Vagina (tissue), 2 donors: Measurements from ENCODE around the gene CELF4. TPM values are rescaled to one million over a fixed set of nuclear protein-coding genes. Genes with fewer than 3 reads are reported as not detected.

Source experiments
- DNase-seq, 2 donors: peaks; one replicate each; pipeline ENCODE4 v3.0.0-alpha.2; 2017; ENCODE audit errors: extremely low spot score in 2 of 2
- H3K27ac ChIP-seq: fragments of 200-600 bp; sonication (generic); one replicate; pipeline ENCODE4 v1.5.1; 2019
- H3K27me3 ChIP-seq: fragments of 200-600 bp; sonication (generic); one replicate; pipeline ENCODE4 v1.5.1; 2019
- H3K36me3 ChIP-seq, 2 donors: fragments of 200-600 bp; sonication (generic); one replicate each; pipeline ENCODE4 v1.5.1; 2017 to 2019
- H3K4me1 ChIP-seq: fragments of 200-600 bp; sonication (generic); one replicate; pipeline ENCODE4 v1.5.1; 2019
- H3K4me3 ChIP-seq, 2 donors: fragments of 200-600 bp; sonication (generic); 1 replicate in 1 of 2; 2 replicates in 1 of 2; pipeline ENCODE4 v1.5.1; 2016 to 2019
- H3K9me3 ChIP-seq: fragments of 200-600 bp; sonication (generic); one replicate; pipeline ENCODE4 v1.5.1; 2019
- POLR2A ChIP-seq, 2 donors: fragments of 450-650 bp; IDR thresholded peaks; one replicate each; pipeline ENCODE4 v1.6.1; 2017; ENCODE audit warnings: antibody characterized with exemption in 2 of 2, mild to moderate bottlenecking in 2 of 2, moderate library complexity in 2 of 2
- POLR2AphosphoS5 ChIP-seq, 2 donors: sonication (generic); formaldehyde crosslinking; IDR thresholded peaks; one replicate each; pipeline ENCODE4 v1.9.0; 2017; ENCODE audit warnings: antibody characterized with exemption in 2 of 2, mild to moderate bottlenecking in 2 of 2, low read depth in 1 of 2; ENCODE audit not compliant: insufficient read depth in 1 of 2
- intact Hi-C: fragments of 100-400 bp; cut with DNase I; formaldehyde crosslinking; loops from one replicate; pipeline ENCODE4 v1.15.1; 2023
- total RNA-seq: library from RNA; depleted of rRNA; stranded (reverse); fragments of >200 nt; gene quantifications from one replicate; pipeline ENCODE4 v1.2.3, GENCODE V29; 2016
- TF ChIP-seq, protein P1 (sequence below), 3 experiments: fragments of 450-650 bp in 2 of 3; fragments of 200-600 bp in 1 of 3; sonication (generic) in 1 of 3; IDR thresholded peaks; one replicate each; pipeline ENCODE4 v1.5.1; 2017 to 2019; ENCODE audit warnings: antibody characterized with exemption in 3 of 3, mild to moderate bottlenecking in 2 of 3, moderate library complexity in 2 of 3

Gene CELF4
- total RNA-seq, 1 donor from 2014 or later = 2.2 TPM

DNA sequence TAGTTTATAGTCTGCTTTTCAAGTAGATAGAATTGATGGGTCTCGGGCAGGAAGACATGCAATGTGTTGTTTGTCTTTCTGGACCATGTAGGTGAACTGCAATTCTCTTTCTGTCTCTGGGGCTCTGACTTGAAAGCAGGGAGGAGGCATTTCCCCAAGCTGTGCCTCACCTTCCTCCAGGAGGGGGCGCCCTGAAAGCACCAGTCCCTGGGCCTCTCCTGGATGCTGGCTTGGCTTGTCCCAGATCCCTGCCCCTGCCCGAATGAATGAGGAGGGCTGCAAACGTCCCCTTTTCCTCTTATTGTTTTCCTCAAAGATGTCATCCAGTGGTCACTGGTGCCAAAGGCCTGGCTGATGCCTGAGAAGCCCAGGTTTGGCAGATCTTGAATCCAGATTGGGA, 270.6 kb downstream of the CELF4 start:
- H3K4me1 ChIP-seq = peaks cover 15% of the 10 kb centered on the region
- no peaks in the 10 kb centered on the region for H3K27me3 ChIP-seq
- H3K36me3 ChIP-seq = no peaks in the 10 kb centered on the region
- H3K27ac ChIP-seq = no peak overlapping the region
- H3K9me3 ChIP-seq = no peaks in the 10 kb centered on the region
- DNase-seq = no peak
- TF ChIP-seq POLR2AphosphoS5 (IDR thresholded peaks at IDR 0.05; ENCODE audit: insufficient read depth in 1 of 2, low read depth in 1 of 2) = no peak
- TF ChIP-seq, protein P1, sequence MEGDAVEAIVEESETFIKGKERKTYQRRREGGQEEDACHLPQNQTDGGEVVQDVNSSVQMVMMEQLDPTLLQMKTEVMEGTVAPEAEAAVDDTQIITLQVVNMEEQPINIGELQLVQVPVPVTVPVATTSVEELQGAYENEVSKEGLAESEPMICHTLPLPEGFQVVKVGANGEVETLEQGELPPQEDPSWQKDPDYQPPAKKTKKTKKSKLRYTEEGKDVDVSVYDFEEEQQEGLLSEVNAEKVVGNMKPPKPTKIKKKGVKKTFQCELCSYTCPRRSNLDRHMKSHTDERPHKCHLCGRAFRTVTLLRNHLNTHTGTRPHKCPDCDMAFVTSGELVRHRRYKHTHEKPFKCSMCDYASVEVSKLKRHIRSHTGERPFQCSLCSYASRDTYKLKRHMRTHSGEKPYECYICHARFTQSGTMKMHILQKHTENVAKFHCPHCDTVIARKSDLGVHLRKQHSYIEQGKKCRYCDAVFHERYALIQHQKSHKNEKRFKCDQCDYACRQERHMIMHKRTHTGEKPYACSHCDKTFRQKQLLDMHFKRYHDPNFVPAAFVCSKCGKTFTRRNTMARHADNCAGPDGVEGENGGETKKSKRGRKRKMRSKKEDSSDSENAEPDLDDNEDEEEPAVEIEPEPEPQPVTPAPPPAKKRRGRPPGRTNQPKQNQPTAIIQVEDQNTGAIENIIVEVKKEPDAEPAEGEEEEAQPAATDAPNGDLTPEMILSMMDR (IDR thresholded peaks at IDR 0.05) = no peak
- no peak for TF ChIP-seq POLR2A (IDR thresholded peaks at IDR 0.05)
- H3K4me3 ChIP-seq = no peak overlapping the region
- intact Hi-C loops = no loop called here

DNA sequence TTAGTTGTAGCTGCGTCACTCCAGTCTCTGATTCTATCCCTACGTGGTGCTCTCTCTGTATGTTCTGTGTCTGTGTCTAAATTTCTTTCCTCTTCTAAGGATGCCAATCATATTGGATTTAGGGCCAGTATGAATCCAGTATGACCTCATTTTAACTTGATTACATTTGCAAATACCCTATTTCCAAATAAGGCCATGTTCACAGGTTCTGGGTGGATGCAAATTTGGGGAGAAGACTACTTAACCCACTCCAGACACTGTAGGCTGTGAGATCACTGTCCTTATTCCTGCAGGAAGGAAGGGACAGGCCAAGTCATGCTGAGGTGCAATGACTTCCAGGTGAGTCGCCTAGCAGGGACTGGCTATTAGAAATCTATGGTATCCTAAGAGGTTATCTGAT, 272.2 kb downstream of the CELF4 start:
- no peaks in the 10 kb centered on the region for H3K4me1 ChIP-seq
- H3K36me3 ChIP-seq = no peaks in the 10 kb centered on the region
- intact Hi-C loops = no loop called here
- H3K9me3 ChIP-seq = no peaks in the 10 kb centered on the region
- DNase-seq = no peak
- no peak overlapping the region for H3K4me3 ChIP-seq
- TF ChIP-seq POLR2A (IDR thresholded peaks at IDR 0.05) = no peak
- TF ChIP-seq, protein P1 (IDR thresholded peaks at IDR 0.05) = no peak
- TF ChIP-seq POLR2AphosphoS5 (IDR thresholded peaks at IDR 0.05; ENCODE audit: insufficient read depth in 1 of 2, low read depth in 1 of 2) = no peak
- H3K27me3 ChIP-seq = no peaks in the 10 kb centered on the region
- no peak overlapping the region for H3K27ac ChIP-seq

DNA sequence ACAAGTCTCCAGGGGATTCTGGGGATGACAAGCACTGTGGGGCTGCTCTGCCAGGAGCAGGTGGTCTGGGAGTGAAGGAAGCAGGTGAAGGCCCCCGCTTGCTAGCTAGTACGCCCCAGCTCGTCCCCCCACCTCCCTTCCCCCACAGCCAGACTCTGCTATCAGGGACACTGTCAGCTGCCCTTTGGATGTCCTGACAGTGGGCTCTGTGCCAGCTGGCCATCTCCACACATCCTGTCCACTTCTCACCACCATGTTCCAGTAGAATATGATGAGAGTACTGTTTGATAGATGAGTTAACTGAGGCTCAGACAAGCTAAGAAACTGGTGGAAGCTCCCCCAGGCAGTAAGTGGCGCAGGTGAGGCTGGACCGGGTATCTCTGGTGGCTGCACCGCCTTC, 276.2 kb downstream of the CELF4 start:
- Histone ChIP-seq H3K27ac (no peak overlapping the region), H3K4me3 (no peak overlapping the region), H3K9me3 (no peaks in the 10 kb centered on the region), H3K27me3 (no peaks in the 10 kb centered on the region), H3K36me3 (no peaks in the 10 kb centered on the region), H3K4me1 (no peaks in the 10 kb centered on the region)
- intact Hi-C loops = no loop called here
- TF ChIP-seq, protein P1 (IDR thresholded peaks at IDR 0.05) = no peak
- no peak for DNase-seq

DNA sequence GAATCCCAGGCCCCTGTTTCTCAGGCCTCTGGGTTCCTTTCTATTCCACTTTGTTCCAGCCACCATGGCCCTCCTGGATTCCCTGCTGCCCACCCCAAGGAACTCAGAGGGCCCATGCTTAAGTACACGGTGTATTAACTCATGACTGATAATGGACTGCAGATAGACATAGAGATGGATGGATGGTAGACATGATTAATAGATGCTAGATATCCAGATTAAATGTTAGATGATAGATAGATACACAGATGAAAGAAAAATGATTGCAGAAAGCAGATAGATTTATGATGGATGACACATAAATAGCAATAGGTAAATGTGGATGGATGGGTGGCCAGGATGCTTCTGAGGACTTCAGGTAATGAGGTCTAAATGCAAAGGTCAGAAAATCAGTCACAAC, 278.0 kb downstream of the CELF4 start:
- Histone ChIP-seq H3K9me3 (no peaks in the 10 kb centered on the region), H3K36me3 (no peaks in the 10 kb centered on the region), H3K27me3 (no peaks in the 10 kb centered on the region), H3K27ac (no peak overlapping the region), H3K4me3 (no peak overlapping the region), H3K4me1 (no peaks in the 10 kb centered on the region)
- TF ChIP-seq, protein P1 (IDR thresholded peaks at IDR 0.05) = no peak
- no peak for TF ChIP-seq POLR2AphosphoS5 (IDR thresholded peaks at IDR 0.05; ENCODE audit: insufficient read depth in 1 of 2, low read depth in 1 of 2)
- TF ChIP-seq POLR2A (IDR thresholded peaks at IDR 0.05) = no peak
- intact Hi-C loops = no loop called here
- DNase-seq = no peak

DNA sequence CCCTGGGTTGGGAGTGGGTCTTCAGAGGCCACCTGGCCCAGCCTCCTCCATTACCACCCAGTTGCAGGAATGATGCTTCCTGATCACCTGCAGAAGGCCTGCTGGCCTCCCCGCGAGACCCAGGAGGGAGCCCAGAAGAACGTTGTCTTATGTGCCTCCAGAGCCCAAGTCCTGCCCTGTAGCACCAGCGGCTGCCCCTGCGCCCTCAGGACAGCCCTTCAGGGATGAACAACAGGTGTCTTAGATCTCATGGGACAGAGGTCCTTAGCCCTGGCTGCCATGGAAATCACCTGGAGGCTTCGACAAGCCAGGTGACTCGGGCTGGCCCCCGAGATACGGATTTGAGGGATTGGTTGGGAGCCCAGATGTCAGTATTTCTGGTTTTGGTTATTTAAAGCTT, 278.8 kb downstream of the CELF4 start:
- no peaks in the 10 kb centered on the region for H3K27me3 ChIP-seq
- H3K27ac ChIP-seq = no peak overlapping the region
- no peaks in the 10 kb centered on the region for H3K9me3 ChIP-seq
- H3K36me3 ChIP-seq = no peaks in the 10 kb centered on the region
- no peak for DNase-seq
- no peaks in the 10 kb centered on the region for H3K4me1 ChIP-seq
- intact Hi-C loops = no loop called here
- TF ChIP-seq, protein P1 (IDR thresholded peaks at IDR 0.05) = no peak
- TF ChIP-seq POLR2A (IDR thresholded peaks at IDR 0.05) = no peak
- no peak overlapping the region for H3K4me3 ChIP-seq
